Nephron (organoid): ENCODE measurements around the gene TMEM181.

Experiments used
- H3K27ac Mint-ChIP-seq, 3 experiments: 2 replicates each; pipeline ENCODE4 v1.8.0; 2020; ENCODE audit warnings: mixed read lengths in 3 of 3, mild to moderate bottlenecking in 2 of 3, moderate library complexity in 1 of 3
- H3K27me3 Mint-ChIP-seq: 2 replicates; pipeline ENCODE4 v1.8.0; 2021; ENCODE audit warnings: low read depth, mild to moderate bottlenecking, moderate library complexity, mixed read lengths
- H3K36me3 Mint-ChIP-seq: 2 replicates; pipeline ENCODE4 v1.8.0; 2020; ENCODE audit warnings: low read depth, mixed read lengths
- H3K4me1 Mint-ChIP-seq: 2 replicates; pipeline ENCODE4 v1.8.0; 2020; ENCODE audit warnings: mixed read lengths
- H3K4me3 Mint-ChIP-seq, 3 experiments: 2 replicates each; pipeline ENCODE4 v1.8.0; 2020; ENCODE audit warnings: mild to moderate bottlenecking in 3 of 3, mixed read lengths in 3 of 3, moderate library complexity in 2 of 3
- H3K9me3 Mint-ChIP-seq: 2 replicates; pipeline ENCODE4 v1.8.0; 2020; ENCODE audit warnings: mixed read lengths
- CTCF ChIP-seq, 3 experiments: fragments of 200-600 bp; sonication (generic); IDR thresholded peaks; one replicate each; pipeline ENCODE4 v1.5.0; 2021; ENCODE audit warnings: antibody characterized with exemption in 3 of 3; ENCODE audit not compliant: unreplicated experiment in 3 of 3

The TMEM181 gene

GRCh38 chr6:158561938-158562337, 2.0 kb downstream of the TMEM181 start:
- H3K27ac Mint-ChIP-seq, result no peak overlapping the region
- peaks cover 3% of the 10 kb centered on the region for H3K27me3 Mint-ChIP-seq
- H3K4me3 Mint-ChIP-seq, result peak overlapping the region; percentile 96 to 98 (median 98)
- TF ChIP-seq CTCF (IDR thresholded peaks at IDR 0.05; ENCODE audit: unreplicated experiment in 3 of 3), result no peak
- peaks cover 20% of the 10 kb centered on the region for H3K4me1 Mint-ChIP-seq
- H3K9me3 Mint-ChIP-seq, result no peaks in the 10 kb centered on the region
- no peaks in the 10 kb centered on the region for H3K36me3 Mint-ChIP-seq

- H3K36me3 Mint-ChIP-seq, result no peaks in the 10 kb centered on the region
- TF ChIP-seq CTCF (IDR thresholded peaks at IDR 0.05; ENCODE audit: unreplicated experiment in 3 of 3), result no peak
- H3K27ac Mint-ChIP-seq, result no peak overlapping the region
- H3K27me3 Mint-ChIP-seq, result peaks cover 3% of the 10 kb centered on the region
- no peak overlapping the region for H3K4me3 Mint-ChIP-seq
- H3K4me1 Mint-ChIP-seq, result peaks cover 20% of the 10 kb centered on the region
- H3K9me3 Mint-ChIP-seq, result no peaks in the 10 kb centered on the region
These were observed 4.6 kb downstream of the TMEM181 start for GRCh38 chr6:158564243-158565121.

GRCh38 chr6:158565122-158565429, 5.2 kb downstream of the TMEM181 start:
- Mint-ChIP-seq H3K4me1 (peaks cover 20% of the 10 kb centered on the region), H3K9me3 (no peaks in the 10 kb centered on the region), H3K27ac (no peak overlapping the region), H3K4me3 (peak overlapping the region in 1 of 3 experiments; percentile 41), H3K27me3 (peaks cover 3% of the 10 kb centered on the region), H3K36me3 (no peaks in the 10 kb centered on the region)
- no peak for TF ChIP-seq CTCF (IDR thresholded peaks at IDR 0.05; ENCODE audit: unreplicated experiment in 3 of 3)

- H3K27ac Mint-ChIP-seq, result no peak overlapping the region
- H3K36me3 Mint-ChIP-seq, result no peaks in the 10 kb centered on the region
- peaks cover 3% of the 10 kb centered on the region for H3K27me3 Mint-ChIP-seq
- H3K4me3 Mint-ChIP-seq, result no peak overlapping the region
- H3K4me1 Mint-ChIP-seq, result peaks cover 19% of the 10 kb centered on the region
- no peaks in the 10 kb centered on the region for H3K9me3 Mint-ChIP-seq
- TF ChIP-seq CTCF (IDR thresholded peaks at IDR 0.05; ENCODE audit: unreplicated experiment in 3 of 3), result no peak
These were observed 5.7 kb downstream of the TMEM181 start for GRCh38 chr6:158565482-158566040.

- Mint-ChIP-seq H3K27me3 (peaks cover 1% of the 10 kb centered on the region), H3K36me3 (no peaks in the 10 kb centered on the region), H3K9me3 (no peaks in the 10 kb centered on the region), H3K4me1 (peaks cover 12% of the 10 kb centered on the region), H3K4me3 (no peak overlapping the region), H3K27ac (no peak overlapping the region)
- no peak for TF ChIP-seq CTCF (IDR thresholded peaks at IDR 0.05; ENCODE audit: unreplicated experiment in 3 of 3)
These were observed 6.4 kb downstream of the TMEM181 start for GRCh38 chr6:158566207-158566818.
